Heart left ventricle (tissue), 13 donors: Measurements from ENCODE around the gene EPHA6.

Experiments
- CTCF ChIP-seq, 12 donors: fragments of 200-600 bp; sonication (generic) in 4 of 12; IDR thresholded peaks; one replicate each; pipeline versions ENCODE4 v1.5.0 to v1.8.0; 2018 to 2022; ENCODE audit warnings: antibody characterized with exemption in 12 of 12, mild to moderate bottlenecking in 5 of 12
- POLR2A ChIP-seq, 2 donors: fragments of 450-650 bp; IDR thresholded peaks; one replicate each; pipeline ENCODE4 v1.6.1; 2017; ENCODE audit warnings: antibody characterized with exemption in 2 of 2, mild to moderate bottlenecking in 2 of 2, moderate library complexity in 2 of 2
- donor health status: ischemic (EF 13 %, LVEDD 7.1; RV severe dilation, severe dysfunction).
- donor health status: DM: no; HTN: yes; CAD: no.
- donor health status: DM: no; HTN: no; CAD: no.
- donor health status: ischemic (EF 25% LVEDD 6.9; RV normal size, moderate dysfunction).
- donor health status: ischemic (EF 25% LVEDD 5.7; RV mildly dilated, moderate dysfunction).
- donor health status: ischemic (EF 35%, LVEDD 5.7; RV mildly dilated, moderate dysfunction).
- donor health status: nonischemic (EF 11% LVEDD 7.7; RV severe dilation, severe dysfunction).
- donor health status: DM: yes; HTN: yes; CAD: no.
- donor health status: PGD.
- donor health status: ischemic (EF 29% LVEDD 5.4; RV normal size, mild dysfunction).
- donor health status: nonischemic (EF 23%, LVEDD 6.1; RV moderate dilation, normal function).

- TF ChIP-seq CTCF (IDR thresholded peaks at IDR 0.05) = no peak
- TF ChIP-seq POLR2A (IDR thresholded peaks at IDR 0.05) = no peak
Observed at GRCh38 chr3:96900031-96900430, 85.6 kb downstream of the EPHA6 start.
